ENCODE data around the gene PALLD. TPM values are rescaled to one million over a fixed set of nuclear protein-coding genes. Genes with fewer than 3 reads are reported as not detected.

PALLD gene
- total RNA-seq, 4 donors from 2014 or later, result 93.3 to 214 (median 174) TPM

GRCh38 chr4:168592676-168593075 lies 95.8 kb downstream of the PALLD start:
- TF ChIP-seq CTCF (IDR thresholded peaks at IDR 0.05), result no peak
- no peak for TF ChIP-seq POLR2A (IDR thresholded peaks at IDR 0.05)
- TF ChIP-seq EP300 (IDR thresholded peaks at IDR 0.05), result no peak
- H3K27me3 ChIP-seq, result no peaks in the 10 kb centered on the region
- no peak overlapping the region for H3K4me3 ChIP-seq
- WGBS, 2 donors, result 80 to 81% methylated on average over 1 of the region's 1 CpG
- no peak overlapping the region for H3K27ac ChIP-seq
- H3K4me1 ChIP-seq, result peaks cover 0 to 2% (median 0%) of the 10 kb centered on the region in 4 donors
- no peaks in the 10 kb centered on the region for H3K36me3 ChIP-seq
- DNase-seq (ENCODE audit: low spot score in 2 of 2), result no peak
- H3K9me3 ChIP-seq, result no peaks in the 10 kb centered on the region

- no peaks in the 10 kb centered on the region for H3K9me3 ChIP-seq
- H3K27ac ChIP-seq, result no peak overlapping the region
- no peaks in the 10 kb centered on the region for H3K4me1 ChIP-seq
- H3K27me3 ChIP-seq, result no peaks in the 10 kb centered on the region
- 63 to 75% methylated on average over 4 of the region's 4 CpGs for WGBS, 2 donors
- DNase-seq (ENCODE audit: low spot score in 2 of 2), result no peak
- H3K36me3 ChIP-seq, result no peaks in the 10 kb centered on the region
- H3K4me3 ChIP-seq, result no peak overlapping the region
- TF ChIP-seq EP300 (IDR thresholded peaks at IDR 0.05) (no peak), POLR2A (IDR thresholded peaks at IDR 0.05) (no peak), CTCF (IDR thresholded peaks at IDR 0.05) (no peak)
Measured at GRCh38 chr4:168593399-168593798, 96.5 kb downstream of the PALLD start.

- Histone ChIP-seq H3K9me3 (no peaks in the 10 kb centered on the region), H3K4me3 (no peak overlapping the region), H3K4me1 (no peaks in the 10 kb centered on the region), H3K36me3 (no peaks in the 10 kb centered on the region), H3K27ac (no peak overlapping the region), H3K27me3 (no peaks in the 10 kb centered on the region)
- WGBS, 2 donors, result 85 to 90% methylated on average over 5 of the region's 5 CpGs
- TF ChIP-seq POLR2A (IDR thresholded peaks at IDR 0.05), result no peak
- TF ChIP-seq EP300 (IDR thresholded peaks at IDR 0.05), result no peak
- TF ChIP-seq CTCF (IDR thresholded peaks at IDR 0.05), result no peak
- DNase-seq (ENCODE audit: low spot score in 2 of 2), result no peak
Measured at GRCh38 chr4:168594121-168594520, 97.3 kb downstream of the PALLD start.

- no peaks in the 10 kb centered on the region for H3K27me3 ChIP-seq
- no peak for DNase-seq (ENCODE audit: low spot score in 2 of 2)
- H3K4me1 ChIP-seq, result no peaks in the 10 kb centered on the region
- 67 to 76% methylated on average over 1 of the region's 1 CpG for WGBS, 2 donors
- H3K36me3 ChIP-seq, result no peaks in the 10 kb centered on the region
- H3K9me3 ChIP-seq, result no peaks in the 10 kb centered on the region
- H3K4me3 ChIP-seq, result no peak overlapping the region
- H3K27ac ChIP-seq, result no peak overlapping the region
- no peak for TF ChIP-seq EP300 (IDR thresholded peaks at IDR 0.05)
- no peak for TF ChIP-seq POLR2A (IDR thresholded peaks at IDR 0.05)
- no peak for TF ChIP-seq CTCF (IDR thresholded peaks at IDR 0.05)
Measured at GRCh38 chr4:168598191-168598590, 101.3 kb downstream of the PALLD start.

- H3K9me3 ChIP-seq, result no peaks in the 10 kb centered on the region
- H3K4me1 ChIP-seq, result peaks cover 0 to 13% (median 2%) of the 10 kb centered on the region in 4 donors
- no peak overlapping the region for H3K27ac ChIP-seq
- TF ChIP-seq POLR2A (IDR thresholded peaks at IDR 0.05), result no peak
- no peak for TF ChIP-seq EP300 (IDR thresholded peaks at IDR 0.05)
- no peak for TF ChIP-seq CTCF (IDR thresholded peaks at IDR 0.05)
- DNase-seq (ENCODE audit: low spot score in 2 of 2), result no peak
- WGBS, 2 donors, result 78 to 82% methylated on average over 5 of the region's 5 CpGs
- no peak overlapping the region for H3K4me3 ChIP-seq
- no peaks in the 10 kb centered on the region for H3K27me3 ChIP-seq
- no peaks in the 10 kb centered on the region for H3K36me3 ChIP-seq
Measured at GRCh38 chr4:168600796-168601583, 104.1 kb downstream of the PALLD start.
